OCI-LY1 (cell line): Measurements from ENCODE around the gene KCTD5.
"Not testable (repeated sequence)": the region's sequence is repeated elsewhere in the genome, so short reads cannot be mapped to it uniquely, and the experiment has no call there.

ENCODE experiments used
- H2AFZ ChIP-seq: fragments of 200-600 bp; sonication (generic), shearing (Covaris generic); 2 replicates; pipeline ENCODE4 v1.6.0; 2014; ENCODE audit warnings: antibody characterized with exemption, mild to moderate bottlenecking, low read length
- H3F3A ChIP-seq: fragments of 200-600 bp; sonication (generic), shearing (Covaris generic); 2 replicates; pipeline ENCODE4 v1.6.0; 2014; ENCODE audit warnings: mild to moderate bottlenecking, antibody characterized with exemption, low read length, moderate library complexity; ENCODE audit not compliant: insufficient read depth
- H3K27ac ChIP-seq: fragments of 200-600 bp; sonication (generic); 2 replicates; pipeline ENCODE4 v1.5.1; 2014; ENCODE audit warnings: low read length, mixed run types, mild to moderate bottlenecking, low read depth; ENCODE audit not compliant: poor library complexity, severe bottlenecking
- H3K27me3 ChIP-seq: fragments of 200-600 bp; sonication (generic); 2 replicates; pipeline ENCODE4 v1.6.0; 2014; ENCODE audit warnings: antibody characterized with exemption, mild to moderate bottlenecking, low read length, moderate library complexity; ENCODE audit not compliant: insufficient read depth
- H3K36me3 ChIP-seq: fragments of 200-600 bp; sonication (generic); 2 replicates; pipeline ENCODE4 v1.6.1; 2014; ENCODE audit warnings: mild to moderate bottlenecking, antibody characterized with exemption, low read length, moderate library complexity, mixed read lengths; ENCODE audit not compliant: insufficient read depth
- H3K4me1 ChIP-seq: fragments of 200-600 bp; sonication (generic); 2 replicates; pipeline ENCODE4 v1.5.1; 2014; ENCODE audit warnings: mild to moderate bottlenecking, low read length, moderate library complexity; ENCODE audit not compliant: insufficient read depth, severe bottlenecking
- H3K4me2 ChIP-seq: fragments of 200-600 bp; sonication (generic), shearing (Covaris generic); 2 replicates; pipeline ENCODE4 v1.6.1; 2014; ENCODE audit warnings: low read length
- H3K4me3 ChIP-seq: fragments of 200-600 bp; sonication (generic); 2 replicates; pipeline ENCODE4 v1.5.1; 2014; ENCODE audit warnings: low read length, low read depth, mild to moderate bottlenecking, mixed read lengths; ENCODE audit not compliant: poor library complexity, severe bottlenecking
- H3K79me2 ChIP-seq: fragments of 200-600 bp; shearing (Covaris generic); 2 replicates; pipeline ENCODE4 v1.6.1; 2016; ENCODE audit warnings: mixed run types, low read length, mixed read lengths; ENCODE audit not compliant: insufficient read depth
- H3K9ac ChIP-seq: fragments of 200-600 bp; sonication (generic), shearing (Covaris generic); 2 replicates; pipeline ENCODE4 v1.6.1; 2014; ENCODE audit warnings: mild to moderate bottlenecking, low read length, mixed read lengths
- H3K9me2 ChIP-seq: fragments of 200-600 bp; sonication (generic), shearing (Covaris generic); 2 replicates; pipeline ENCODE4 v1.6.1; 2014; ENCODE audit warnings: low read depth, mild to moderate bottlenecking, low read length, mixed read lengths
- H3K9me3 ChIP-seq: fragments of 200-600 bp; shearing (Covaris generic); 2 replicates; pipeline ENCODE4 v1.6.1; 2014; ENCODE audit warnings: low read length, mixed read lengths
- H4K20me1 ChIP-seq: fragments of 200-600 bp; sonication (generic), shearing (Covaris generic); 2 replicates; pipeline ENCODE4 v1.6.0; 2016; ENCODE audit warnings: mild to moderate bottlenecking, low read length; ENCODE audit not compliant: insufficient read depth
- EZH2 ChIP-seq: fragments of 200-600 bp; sonication (generic), shearing (Covaris generic); IDR thresholded peaks from 2 replicates; pipeline ENCODE4 v1.8.0; 2017; ENCODE audit warnings: borderline replicate concordance, mixed run types, mild to moderate bottlenecking, antibody characterized with exemption, low read length, moderate library complexity, mixed read lengths
- TF ChIP-seq, protein P1 (sequence below): fragments of 200-600 bp; sonication (generic), shearing (Covaris generic); IDR thresholded peaks from 2 replicates; pipeline ENCODE4 v1.5.1; 2017; ENCODE audit warnings: mild to moderate bottlenecking, antibody characterized with exemption, low read length, moderate library complexity, mixed read lengths

Gene KCTD5

DNA sequence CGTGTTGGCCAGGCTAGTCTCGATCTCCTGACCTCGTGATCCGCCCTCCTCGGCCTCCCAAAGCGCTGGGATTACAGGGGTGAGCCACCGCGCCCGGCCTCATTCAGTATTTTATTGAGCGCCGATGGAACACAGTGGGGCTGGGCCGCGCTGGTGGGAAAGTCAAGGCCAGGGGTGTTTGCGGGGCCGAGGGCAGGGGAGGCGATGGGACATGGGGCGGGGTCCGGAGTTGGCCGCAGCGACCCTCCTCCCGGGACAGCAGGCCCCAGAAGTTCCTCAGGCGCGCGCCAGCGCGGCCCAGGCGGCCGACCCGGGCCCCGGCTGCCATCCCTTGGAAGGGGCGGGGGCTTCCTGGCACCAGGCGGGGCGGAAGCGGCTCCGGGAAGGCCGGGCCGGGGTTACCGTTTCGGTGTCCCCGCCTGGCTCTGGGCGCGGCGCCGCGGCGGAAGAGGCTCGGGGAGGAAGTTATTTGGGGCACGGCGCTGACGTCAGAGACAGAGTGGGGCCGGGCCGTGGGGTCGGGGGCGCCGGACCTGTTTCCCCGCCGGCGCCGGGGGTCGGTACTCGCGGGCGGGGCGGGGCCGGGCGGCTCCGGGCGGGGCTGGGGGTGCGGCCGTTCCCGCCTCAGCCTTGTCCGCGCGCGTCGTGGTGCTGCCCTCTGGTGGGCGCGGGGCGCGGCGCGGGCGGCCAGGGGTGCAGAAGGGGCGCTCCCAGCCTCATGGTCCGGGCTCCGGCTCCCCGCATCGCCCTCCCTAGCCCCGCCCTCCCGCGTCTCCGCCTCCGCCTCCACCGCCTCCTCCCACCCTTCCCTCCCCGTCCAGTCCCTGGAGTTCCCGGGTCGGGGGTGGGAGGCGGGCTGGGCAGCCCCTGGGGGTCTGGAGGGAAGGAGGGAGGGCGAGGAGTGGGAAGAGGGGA, 38.7 kb downstream of the KCTD5 start:
- Histone ChIP-seq H3F3A (no peaks in the 10 kb centered on the region), H2AFZ (peak overlapping the region; percentile 81; the same call in 1 of the 2 replicates), H3K79me2 (no peaks in the 10 kb centered on the region), H3K36me3 (no peaks in the 10 kb centered on the region), H3K27ac (no peak overlapping the region), H3K9me2 (no peaks in the 10 kb centered on the region), H3K4me3 (peak overlapping the region; percentile 67), H3K27me3 (no peaks in the 10 kb centered on the region; the same call in 1 of the 2 replicates), H3K4me1 (peaks cover 11% of the 10 kb centered on the region), H4K20me1 (no peaks in the 10 kb centered on the region), H3K9me3 (no peaks in the 10 kb centered on the region), H3K9ac (peak overlapping the region; percentile 69), H3K4me2 (peak overlapping the region; percentile 73)
- TF ChIP-seq, protein P1, sequence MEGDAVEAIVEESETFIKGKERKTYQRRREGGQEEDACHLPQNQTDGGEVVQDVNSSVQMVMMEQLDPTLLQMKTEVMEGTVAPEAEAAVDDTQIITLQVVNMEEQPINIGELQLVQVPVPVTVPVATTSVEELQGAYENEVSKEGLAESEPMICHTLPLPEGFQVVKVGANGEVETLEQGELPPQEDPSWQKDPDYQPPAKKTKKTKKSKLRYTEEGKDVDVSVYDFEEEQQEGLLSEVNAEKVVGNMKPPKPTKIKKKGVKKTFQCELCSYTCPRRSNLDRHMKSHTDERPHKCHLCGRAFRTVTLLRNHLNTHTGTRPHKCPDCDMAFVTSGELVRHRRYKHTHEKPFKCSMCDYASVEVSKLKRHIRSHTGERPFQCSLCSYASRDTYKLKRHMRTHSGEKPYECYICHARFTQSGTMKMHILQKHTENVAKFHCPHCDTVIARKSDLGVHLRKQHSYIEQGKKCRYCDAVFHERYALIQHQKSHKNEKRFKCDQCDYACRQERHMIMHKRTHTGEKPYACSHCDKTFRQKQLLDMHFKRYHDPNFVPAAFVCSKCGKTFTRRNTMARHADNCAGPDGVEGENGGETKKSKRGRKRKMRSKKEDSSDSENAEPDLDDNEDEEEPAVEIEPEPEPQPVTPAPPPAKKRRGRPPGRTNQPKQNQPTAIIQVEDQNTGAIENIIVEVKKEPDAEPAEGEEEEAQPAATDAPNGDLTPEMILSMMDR: peak; percentile 23
- no peak for TF ChIP-seq EZH2

- not testable (repeated sequence) for H3K9me3 ChIP-seq, H3K9me2 ChIP-seq, H3K79me2 ChIP-seq, H3K27ac ChIP-seq, H3K36me3 ChIP-seq, H4K20me1 ChIP-seq, H3F3A ChIP-seq, H3K27me3 ChIP-seq
- Histone ChIP-seq H2AFZ (peak overlapping the region; percentile 81; the same call in 1 of the 2 replicates), H3K9ac (peak overlapping the region; percentile 63), H3K4me3 (peak overlapping the region; percentile 67), H3K4me2 (peak overlapping the region; percentile 70), H3K4me1 (peaks cover 11% of the 10 kb centered on the region)
Measured at GRCh38 chr16:2721634-2722173, 39.4 kb downstream of the KCTD5 start.

GRCh38 chr16:2724088-2724676, 41.9 kb downstream of the KCTD5 start:
- Histone ChIP-seq H3K36me3 (no peaks in the 10 kb centered on the region), H2AFZ (no peak overlapping the region), H3K4me3 (no peak overlapping the region), H3K4me1 (peaks cover 11% of the 10 kb centered on the region), H3K4me2 (no peak overlapping the region), H3K9ac (no peak overlapping the region), H3K79me2 (no peaks in the 10 kb centered on the region), H3K27me3 (no peaks in the 10 kb centered on the region; the same call in 1 of the 2 replicates), H3K9me2 (no peaks in the 10 kb centered on the region), H3K27ac (no peak overlapping the region), H3F3A (no peaks in the 10 kb centered on the region), H3K9me3 (no peaks in the 10 kb centered on the region), H4K20me1 (no peaks in the 10 kb centered on the region)
- TF ChIP-seq EZH2: no peak
- TF ChIP-seq, protein P1: no peak
